K562 (cell line): Measurements from ENCODE around the gene QKI. TPM values are rescaled to one million over a fixed set of nuclear protein-coding genes. Genes with fewer than 3 reads are reported as not detected.

Source experiments
- ATAC-seq: fragments of 200-7000 bp; cut with Tn5 transposase; 3 replicates; pipeline ENCODE4 v1.9.1; 2020; ENCODE audit warnings: moderate library complexity
- BruUV-seq: library from RNA; stranded (reverse); fragments of 400-500 nt; replicated peaks from 2 replicates; lab custom pipeline; 2021; lab: Mats Ljungman, UMichigan
- CTCF ChIA-PET: fragments of 300-600 bp; formaldehyde crosslinking; extraction: SDS; loops from one replicate; lab custom pipeline; 2021; ENCODE audit warnings: low intra/inter-chr PET ratio; lab: Yijun Ruan, JAX
- POLR2A ChIA-PET: fragments of 300-600, 350-650 bp; sonication (Branson Sonifier 250); formaldehyde crosslinking; extraction: SDS; loops from one replicate; lab custom pipeline; 2021; ENCODE audit warnings: antibody characterized with exemption, inconsistent platforms; lab: Yijun Ruan, JAX
- DNase-seq, 4 experiments: peaks; one replicate each; pipeline versions ENCODE4 v3.0.0 to v3.0.0-alpha.2; 2011 to 2018; ENCODE audit warnings: low spot score in 3 of 4, mixed read lengths in 3 of 4; ENCODE audit errors: extremely low read depth in 1 of 4
- FAIRE-seq: peaks from 2 replicates; lab custom pipeline; 2011; peaks lifted over from hg19 to GRCh38; lab: Jason Lieb, UNC
- H2AFZ ChIP-seq: 2 replicates; pipeline ENCODE4 v1.6.0; 2011; ENCODE audit warnings: low read depth, low read length, control low read depth, inconsistent platforms
- H3K27ac ChIP-seq: fragments of 200-600 bp; 3 replicates; pipeline ENCODE4 v1.8.0; 2011; ENCODE audit warnings: low read depth, mild to moderate bottlenecking, control low read depth, inconsistent platforms, low read length, moderate library complexity, mixed read lengths; ENCODE audit errors: extremely low read depth
- H3K27me3 ChIP-seq, 2 experiments: fragments of 300-600 bp in 1 of 2; 2 replicates in 1 of 2; 3 replicates in 1 of 2; pipeline versions ENCODE4 v1.6.0 to v1.8.0; 2011; ENCODE audit warnings: inconsistent platforms in 2 of 2, low read length in 2 of 2, mild to moderate bottlenecking in 1 of 2, mixed read lengths in 1 of 2, moderate library complexity in 1 of 2; ENCODE audit not compliant: control insufficient read depth in 2 of 2, insufficient read depth in 2 of 2
- H3K36me3 ChIP-seq: fragments of 300-600 bp; 3 replicates; pipeline ENCODE4 v1.8.0; 2011; ENCODE audit warnings: mild to moderate bottlenecking, low read length, inconsistent platforms; ENCODE audit not compliant: control insufficient read depth, insufficient read depth
- H3K4me1 ChIP-seq, 2 experiments: fragments of 200-600 bp in 1 of 2; replicated peaks in 1 of 2; 2 replicates in 1 of 2; 3 replicates in 1 of 2; pipeline versions ENCODE4 v1.5.1 to v1.8.0; 2011; ENCODE audit warnings: inconsistent platforms in 2 of 2, low read length in 2 of 2, mild to moderate bottlenecking in 1 of 2, mixed read lengths in 1 of 2, moderate library complexity in 1 of 2; ENCODE audit not compliant: control insufficient read depth in 2 of 2, insufficient read depth in 2 of 2
- H3K4me2 ChIP-seq: 2 replicates; pipeline ENCODE4 v1.6.1; 2011; ENCODE audit warnings: low read length, control low read depth, inconsistent platforms, mixed read lengths; ENCODE audit not compliant: insufficient read depth
- H3K4me3 ChIP-seq: fragments of 200-600 bp; sonication (generic), shearing (Covaris generic); 2 replicates; pipeline ENCODE4 v1.5.1; 2016; ENCODE audit warnings: control low read depth, inconsistent platforms
- H3K79me2 ChIP-seq: fragments of 200-600 bp; 3 replicates; pipeline ENCODE4 v1.8.0; 2011; ENCODE audit warnings: low read length, inconsistent platforms; ENCODE audit not compliant: control insufficient read depth, insufficient read depth
- H3K9ac ChIP-seq, 2 experiments: 2 replicates each; pipeline versions ENCODE4 v1.6.0 to v1.6.1; 2011; ENCODE audit warnings: low read depth in 2 of 2, low read length in 2 of 2, control low read depth in 1 of 2, inconsistent platforms in 1 of 2, mild to moderate bottlenecking in 1 of 2, mixed read lengths in 1 of 2; ENCODE audit not compliant: insufficient read depth in 1 of 2
- H3K9me1 ChIP-seq: one replicate; pipeline ENCODE4 v1.6.0; 2011; ENCODE audit warnings: inconsistent platforms, mild to moderate bottlenecking, low read length, moderate library complexity; ENCODE audit not compliant: control insufficient read depth, insufficient read depth
- H3K9me3 ChIP-seq: replicated peaks from 2 replicates; pipeline ENCODE4 v1.5.1; 2011; ENCODE audit warnings: low read depth, low read length, inconsistent platforms; ENCODE audit not compliant: control insufficient read depth, insufficient read depth
- H4K20me1 ChIP-seq: replicated peaks from 2 replicates; pipeline ENCODE4 v1.6.1; 2011; ENCODE audit warnings: low read length, inconsistent platforms, mixed read lengths; ENCODE audit not compliant: control insufficient read depth, insufficient read depth
- CBX3 ChIP-seq, 2 experiments: IDR thresholded peaks; 1 replicate in 1 of 2; 2 replicates in 1 of 2; pipeline ENCODE4 v1.6.1; 2012; ENCODE audit warnings: inconsistent platforms in 2 of 2, low read length in 2 of 2, borderline replicate concordance in 1 of 2, control low read depth in 1 of 2
- ETV6 ChIP-seq, 3 experiments: fragments of 150-350 bp in 1 of 3; sonication (generic) in 1 of 3; formaldehyde crosslinking in 1 of 3; IDR thresholded peaks; 2 replicates each; pipeline versions ENCODE4 v1.6.1 to v1.8.0; 2014 to 2022; ENCODE audit warnings: borderline replicate concordance in 2 of 3, low read depth in 2 of 3, antibody characterized with exemption in 1 of 3, low read length in 1 of 3, mild to moderate bottlenecking in 1 of 3, missing genetic modification reagents in 1 of 3
- NRF1 ChIP-seq, 2 experiments: fragments of 450-650 bp; IDR thresholded peaks in 1 of 2; conservative IDR thresholded peaks in 1 of 2; 2 replicates each; pipeline ENCODE4 v1.6.1; 2014; ENCODE audit warnings: mild to moderate bottlenecking in 2 of 2
- STAT5A ChIP-seq: IDR thresholded peaks from 2 replicates; pipeline ENCODE4 v1.6.1; 2012; ENCODE audit warnings: low read length, inconsistent platforms, borderline replicate concordance
- TRIM24 ChIP-seq, 2 experiments: fragments of 450-650 bp; IDR thresholded peaks; 2 replicates each; pipeline ENCODE4 v1.6.1; 2016
- ZMIZ1 ChIP-seq, 2 experiments: fragments of 150-350 bp in 1 of 2; IDR thresholded peaks; 2 replicates each; pipeline ENCODE4 v1.6.1; 2012 to 2016; ENCODE audit warnings: low read depth in 2 of 2, low read length in 2 of 2, mild to moderate bottlenecking in 1 of 2, moderate library complexity in 1 of 2
- ZNF12 ChIP-seq: sonication (generic); formaldehyde crosslinking; IDR thresholded peaks from 2 replicates; pipeline ENCODE4 v1.4.0; 2020; ENCODE audit warnings: mild to moderate bottlenecking, missing genetic modification reagents
- ZNF41 ChIP-seq: fragments of 250-450 bp; sonication (Bioruptor Pico); conservative IDR thresholded peaks from 2 replicates; pipeline ENCODE4 v1.4.0; 2020; ENCODE audit warnings: mild to moderate bottlenecking
- WGBS: fragments of 100-300 bp; shearing (Covaris generic); methylation state at CpG from one replicate; pipeline ENCODE4 v1.1.6; 2016; ENCODE audit warnings: low coverage, mixed read lengths; ENCODE audit not compliant: insufficient coverage; ENCODE audit errors: missing lambda C conversion rate; 5-methylcytosine and 5-hydroxymethylcytosine counted together
- in situ Hi-C: fragments of 300-500 bp; cut with MboI; formaldehyde crosslinking; loops from 4 replicates; pipeline ENCODE4 v1.15.0; 2018; ENCODE audit warnings: inconsistent platforms, mixed read lengths
- intact Hi-C: fragments of 100-400 bp; cut with micrococcal nuclease; formaldehyde crosslinking; loops from 2 replicates; pipeline ENCODE4 v1.14.2; 2022
- polyA plus RNA-seq, 8 experiments: library from polyadenylated mRNA; depleted of rRNA in 4 of 8; stranded (reverse) in 5 of 8; unstranded in 3 of 8; fragments of >200 nt; fragmentation: Nextera tagmentation in 2 of 8; fragmentation: Illumina TruSeq in 1 of 8; extraction: Ambion mirVana in 2 of 8; extraction: Trizol in 1 of 8; gene quantifications; 2 replicates each; pipeline versions ENCODE4 v1.2.1 to v1.2.3, GENCODE V29; 2011 to 2014; ENCODE audit warnings: inconsistent platforms in 1 of 8, missing spikeins in 1 of 8
- total RNA-seq, 7 experiments: library from RNA; depleted of rRNA in 6 of 7; stranded (reverse); fragments of >200 nt in 6 of 7; fragmentation: Illumina TruSeq in 2 of 7; extraction: Trizol in 2 of 7; gene quantifications; 2 replicates each; pipeline versions ENCODE4 v1.2.1 to v1.2.3, GENCODE V29; 2011 to 2021; ENCODE audit warnings: low replicate concordance in 1 of 7

The QKI gene
- total and polyA plus RNA-seq, 9 of the 15 experiments (the other 6 are each of a cell fraction or from before 2014, with no cell fraction given), result 20.4 to 215 (median 123) TPM

- BruUV-seq, result no TSS peak
- H3K27me3 ChIP-seq, result no peaks in the 10 kb centered on the region
- in situ Hi-C loops, result no loop called here
- H3K9me3 ChIP-seq, result peaks cover 16% of the 10 kb centered on the region; the same call in 1 of the 2 replicates
- no peaks in the 10 kb centered on the region for H3K79me2 ChIP-seq
- no peak overlapping the region for H3K4me2 ChIP-seq
- H3K4me1 ChIP-seq, result 0 out of 5 replicates have a peak, but pooled peaks cover 0 to 2% of the 10 kb centered on the region in 2 experiments
- intact Hi-C loops, result no loop called here
- CTCF ChIA-PET, result no interaction called here
- H2AFZ ChIP-seq, result no peak overlapping the region
- no peaks in the 10 kb centered on the region for H3K9me1 ChIP-seq
- TF ChIP-seq ETV6 (IDR thresholded peaks at IDR 0.05; ENCODE audit: borderline replicate concordance in 1 of 2, low read depth in 2 of 2, low read length in 1 of 2) (no peak), ETV6 (CRISPR knock-in tag; IDR thresholded peaks at IDR 0.05; ENCODE audit: borderline replicate concordance) (no peak), ZNF12 (CRISPR knock-in tag) (no peak), CBX3 (IDR thresholded peaks at IDR 0.05; ENCODE audit: borderline replicate concordance in 1 of 2, low read length in 2 of 2) (peak in 1 of 2 experiments; percentile 48; a peak in 1 of 3 replicates), STAT5A (no peak), TRIM24 (IDR thresholded peaks at IDR 0.05) (peak; percentile 63; a peak in 2 of 4 replicates), NRF1 (conservative IDR thresholded peaks at IDR 0.05 in 1 of 2, IDR thresholded peaks at IDR 0.05 in 1 of 2) (no peak), ZNF41 (CRISPR knock-in tag) (peak; percentile 99), ZMIZ1 (IDR thresholded peaks at IDR 0.05; ENCODE audit: low read depth in 2 of 2, low read length in 2 of 2) (no peak)
- TF ChIP-seq, all 486 proteins: peak for 3
- ATAC-seq (no peak), DNase-seq (no peak), FAIRE-seq (no peak)
- 48% methylated on average over 3 of the region's 3 CpGs for WGBS
- POLR2A ChIA-PET, result interaction anchor here (0.7 kb wide), 1 partner anchor 747 kb away, joined by 3 read pairs; no protein-coding TSS in a partner anchor
- no peaks in the 10 kb centered on the region for H3K36me3 ChIP-seq
- no peak overlapping the region for H3K27ac ChIP-seq
- H4K20me1 ChIP-seq, result no peaks in the 10 kb centered on the region
- H3K4me3 ChIP-seq, result no peak overlapping the region
- H3K9ac ChIP-seq, result no peak overlapping the region
These were observed 178.4 kb downstream of the QKI start for GRCh38 chr6:163592872-163593271.
